Endometrium (tissue), 2 donors: ENCODE results near the gene POLR2I.
"Not testable (repeated sequence)": the region's sequence is repeated elsewhere in the genome, so short reads cannot be mapped to it uniquely, and the experiment has no call there.

ENCODE experiments used
- FAIRE-seq: peaks from 2 replicates; lab custom pipeline; 2012; peaks lifted over from hg19 to GRCh38; lab: Jason Lieb, UNC
- donor health status: control.
- donor health status: control.

POLR2I gene

GRCh38 chr19:36131221-36131620 is 16.5 kb upstream of the POLR2I start:
- not testable (repeated sequence) for FAIRE-seq

GRCh38 chr19:36128392-36128736 is 13.7 kb upstream of the POLR2I start:
- FAIRE-seq = no peak

- FAIRE-seq = no peak
These were observed 10.9 kb upstream of the POLR2I start for GRCh38 chr19:36125557-36125956.

GRCh38 chr19:36121486-36122124 is 6.9 kb upstream of the POLR2I start:
- FAIRE-seq = no peak

- no peak for FAIRE-seq
These were observed 6.3 kb upstream of the POLR2I start for GRCh38 chr19:36120984-36121358.

- FAIRE-seq = no peak
These were observed 5.7 kb upstream of the POLR2I start for GRCh38 chr19:36120092-36120983.

- FAIRE-seq = no peak
These were observed 1.6 kb upstream of the POLR2I start for GRCh38 chr19:36116344-36116637.

GRCh38 chr19:36115453-36116343 is 1.0 kb upstream of the POLR2I start, which contains the start of gene TBCB:
TBCB (plus strand) TSS chr19:36115468; CDS start chr19:36115561, 93 bp downstream.
- no peak for FAIRE-seq

GRCh38 chr19:36113894-36114720 is 568 bp downstream of the POLR2I start:
- no peak for FAIRE-seq

GRCh38 chr19:36113425-36113824 is 1.2 kb downstream of the POLR2I start:
- FAIRE-seq = no peak

GRCh38 chr19:36112678-36113077 is 2.0 kb downstream of the POLR2I start:
- no peak for FAIRE-seq

GRCh38 chr19:36111200-36111539 is 3.5 kb downstream of the POLR2I start:
- FAIRE-seq = no peak

GRCh38 chr19:36110487-36111199 is 4.0 kb downstream of the POLR2I start, which contains the start of gene OVOL3:
OVOL3 (plus strand) TSS chr19:36111143; CDS start chr19:36111203, 60 bp downstream.
- FAIRE-seq = no peak

- no peak for FAIRE-seq
These were observed 6.0 kb downstream of the POLR2I start for GRCh38 chr19:36108684-36109083.

- no peak for FAIRE-seq
These were observed 7.7 kb downstream of the POLR2I start for GRCh38 chr19:36106991-36107390.

GRCh38 chr19:36106441-36106840 is 8.2 kb downstream of the POLR2I start:
- no peak for FAIRE-seq

- no peak for FAIRE-seq
These were observed 10.7 kb downstream of the POLR2I start for GRCh38 chr19:36103842-36104552.

- FAIRE-seq = no peak
These were observed 11.5 kb downstream of the POLR2I start for GRCh38 chr19:36103040-36103626.

GRCh38 chr19:36101550-36102327 is 12.9 kb downstream of the POLR2I start:
- FAIRE-seq = no peak
